ENCODE measurements around the gene PHC1.
A peak's percentile ranks its signal among the peaks of the same experiment; 100 is the strongest.
"Not testable (repeated sequence)": the region's sequence is repeated elsewhere in the genome, so short reads cannot be mapped to it uniquely, and the experiment has no call there.

The PHC1 gene

GRCh38 chr12:8914033-8914715 lies at the start of gene PHC1:
Gene PHC1, plus strand, starts transcription at chr12:8914509. Its CDS starts 3,169 bp downstream, at chr12:8917678.
- DNase-seq: peak; percentile 53

DNA sequence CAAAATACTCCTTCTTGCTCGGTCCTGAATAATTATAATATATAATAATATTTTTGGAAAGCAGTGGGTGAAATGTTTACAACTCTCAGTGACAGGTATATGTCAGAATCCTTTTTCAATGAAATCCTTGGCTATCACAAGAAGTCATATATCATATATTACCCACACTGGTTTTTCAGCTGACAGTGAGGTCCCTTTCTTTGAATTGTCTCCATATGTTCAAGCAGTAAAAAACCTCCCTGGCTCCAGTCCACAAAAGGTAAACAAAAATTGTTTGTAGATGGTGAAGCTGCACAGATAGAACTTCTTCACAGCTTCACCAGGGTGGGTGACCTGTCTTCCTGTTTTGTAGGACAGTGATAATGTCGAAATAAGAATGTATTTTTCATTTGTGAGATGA lies 47.9 kb upstream of the PHC1 start:
- DNase-seq: no peak

DNA sequence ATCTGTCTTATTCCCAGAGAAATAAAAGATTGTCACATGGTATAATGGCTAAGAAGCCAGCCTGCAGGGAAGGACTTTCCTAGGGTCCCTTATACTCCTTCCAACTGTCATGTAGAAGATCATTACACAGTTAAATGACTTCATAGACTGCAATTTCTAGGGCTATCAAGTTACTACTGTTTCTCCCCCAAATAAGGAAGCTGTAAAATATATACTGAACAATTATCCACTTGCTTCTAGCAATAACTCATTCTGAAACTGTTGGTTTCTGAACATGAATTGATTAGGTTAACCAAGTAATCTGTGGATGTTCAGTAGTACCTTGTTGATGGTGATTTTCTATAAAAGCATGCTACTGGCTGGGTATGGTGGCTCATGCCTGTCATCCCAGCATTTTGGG lies 47.3 kb upstream of the PHC1 start:
- no peak for DNase-seq

- DNase-seq: no peak
Observed at GRCh38 chr12:8867786-8868185, 46.5 kb upstream of the PHC1 start.

GRCh38 chr12:8870586-8870985 lies 43.7 kb upstream of the PHC1 start:
- DNase-seq: peak; percentile 96

DNA sequence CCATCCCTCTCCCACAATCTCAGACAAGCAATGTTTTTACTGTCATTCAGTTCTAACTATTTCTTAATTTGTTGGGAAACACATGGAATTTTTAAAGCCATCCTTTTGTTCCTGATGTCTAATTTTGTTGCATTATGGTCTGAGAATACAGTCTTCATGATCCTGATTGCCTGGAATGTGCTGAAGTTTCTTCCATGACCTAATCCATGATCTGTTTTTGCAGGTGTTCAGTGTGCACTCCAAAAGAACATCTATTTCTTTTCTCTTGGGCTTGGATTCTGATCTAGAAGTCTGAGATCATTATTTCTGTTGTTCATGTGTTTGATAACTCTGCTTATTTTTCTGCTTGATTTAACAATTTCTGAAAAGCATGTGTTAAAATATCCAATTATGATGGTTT lies 43.2 kb upstream of the PHC1 start:
- no peak for DNase-seq

DNA sequence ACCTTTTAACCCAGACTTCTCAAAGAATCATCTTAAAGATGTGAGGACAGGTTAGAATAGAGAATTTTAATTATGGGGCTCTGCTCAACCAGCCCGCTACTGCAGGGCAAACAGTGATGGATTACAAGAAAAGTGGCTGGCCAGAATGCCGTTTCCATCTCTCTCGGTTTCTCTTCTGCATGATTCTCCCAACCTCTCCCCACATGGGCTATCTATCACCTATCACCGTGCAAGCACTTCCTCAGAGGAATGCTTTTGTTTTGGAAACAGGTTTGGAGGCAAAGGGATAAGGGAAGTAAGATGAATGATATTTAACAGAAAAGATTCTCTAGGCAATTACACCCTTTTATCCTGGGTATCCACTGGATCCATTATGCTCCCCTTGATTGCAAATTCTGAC lies 37.4 kb upstream of the PHC1 start:
- DNase-seq: no peak

- no peak for DNase-seq
Observed at GRCh38 chr12:8886502-8887284, 27.6 kb upstream of the PHC1 start.

DNA sequence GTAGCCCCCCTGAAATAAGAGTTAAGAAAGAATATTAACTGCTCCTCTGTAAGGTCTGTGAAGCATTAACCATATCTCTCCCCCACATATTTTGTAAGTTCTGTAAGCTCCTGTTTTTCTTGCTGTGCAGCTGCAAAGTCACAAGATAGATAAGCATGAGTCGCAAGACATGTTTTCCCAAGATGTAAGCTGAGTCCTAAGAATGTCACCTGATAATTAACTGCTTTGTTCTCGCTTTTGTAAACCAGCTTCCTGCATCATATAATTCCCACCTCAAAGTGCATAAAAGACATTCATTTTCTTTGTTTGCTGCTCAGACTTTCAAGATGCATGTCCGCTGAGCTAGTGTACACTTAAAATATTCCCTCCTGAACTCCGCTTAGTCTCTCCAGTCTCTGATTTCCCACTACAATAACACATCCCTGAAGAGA lies 27.0 kb upstream of the PHC1 start:
- DNase-seq: no peak

GRCh38 chr12:8890313-8891085 lies 23.8 kb upstream of the PHC1 start:
- DNase-seq: no peak

GRCh38 chr12:8891976-8892375 lies 22.3 kb upstream of the PHC1 start:
- DNase-seq: no peak

DNA sequence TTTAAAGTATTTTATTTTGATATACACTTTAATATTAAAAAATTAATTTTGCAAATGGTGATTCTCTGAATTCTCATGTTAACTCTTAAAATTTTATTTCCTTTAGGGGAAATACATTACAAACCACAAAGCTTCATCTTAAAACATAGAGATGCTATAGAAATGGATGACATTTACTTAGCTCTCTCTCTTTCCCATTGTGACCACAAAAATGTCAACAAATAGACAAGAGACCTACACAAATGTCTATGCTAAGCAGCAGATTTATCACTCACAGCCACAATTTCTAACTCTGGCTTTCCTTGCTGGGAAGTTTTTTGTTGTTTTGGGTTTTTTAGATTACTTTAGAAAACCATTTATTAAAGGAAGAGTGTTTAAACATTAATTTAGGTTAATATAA lies 19.9 kb upstream of the PHC1 start:
- DNase-seq: no peak

- DNase-seq: no peak
Observed at GRCh38 chr12:8894986-8895385, 19.3 kb upstream of the PHC1 start.

- no peak for DNase-seq
Observed at GRCh38 chr12:8897081-8897480, 17.2 kb upstream of the PHC1 start.

DNA sequence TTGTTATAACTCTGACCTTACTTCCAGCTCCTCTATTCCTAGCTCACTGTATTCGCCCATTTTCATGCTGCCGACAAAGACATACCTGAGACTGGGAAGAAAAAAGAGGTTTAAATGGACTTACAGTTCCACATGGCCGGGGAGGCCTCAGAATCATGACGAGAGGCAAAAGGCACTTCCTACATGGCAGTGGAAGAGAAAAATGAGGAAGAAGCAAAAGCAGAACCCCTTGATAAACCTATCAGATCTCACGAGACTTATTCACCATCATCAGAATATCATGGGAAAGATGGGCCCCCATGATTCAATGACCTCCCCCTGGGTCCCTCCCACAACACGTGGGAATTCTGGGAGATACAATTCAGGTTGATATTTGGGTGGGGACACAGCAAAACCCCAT lies 14.5 kb upstream of the PHC1 start:
- DNase-seq: no peak

DNA sequence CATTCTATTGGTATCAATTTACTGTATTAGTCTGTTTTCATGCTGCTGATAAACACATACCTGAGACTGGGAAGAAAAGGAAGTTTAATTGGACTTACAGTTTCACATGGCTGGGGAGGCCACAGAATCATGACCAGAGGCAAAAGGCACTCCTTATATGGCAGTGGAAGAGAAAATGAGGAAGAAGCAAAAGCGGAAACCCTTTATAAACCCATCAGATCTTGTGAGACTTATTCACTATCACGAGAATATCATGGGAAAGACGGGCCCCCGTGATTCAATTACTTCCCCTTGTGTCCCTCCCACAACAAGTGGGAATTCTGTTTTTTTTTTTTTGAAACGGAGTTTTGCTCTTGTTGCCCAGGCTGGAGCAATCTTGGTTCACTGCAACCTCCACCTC lies 11.6 kb upstream of the PHC1 start:
- DNase-seq: not testable (repeated sequence)

GRCh38 chr12:8903646-8904045 lies 10.7 kb upstream of the PHC1 start:
- no peak for DNase-seq

DNA sequence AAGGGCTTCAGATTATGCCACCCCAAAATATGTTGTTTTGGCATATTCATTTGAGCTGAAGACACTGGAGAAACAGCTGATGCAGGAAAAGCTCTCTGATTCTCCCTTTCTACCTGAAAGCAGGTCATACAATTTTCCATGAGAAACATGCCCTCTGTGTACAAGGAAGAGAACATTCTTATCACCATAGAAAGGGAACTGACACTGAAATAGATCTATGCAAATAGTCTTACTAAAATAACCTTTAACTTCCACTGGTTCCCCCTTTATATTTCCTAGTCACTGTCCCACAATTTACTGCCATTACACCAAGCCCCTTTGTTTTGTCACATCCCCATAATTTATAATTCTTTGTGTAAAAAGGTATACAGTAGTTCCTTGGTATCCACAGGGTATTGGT lies 9.6 kb upstream of the PHC1 start:
- no peak for DNase-seq

DNA sequence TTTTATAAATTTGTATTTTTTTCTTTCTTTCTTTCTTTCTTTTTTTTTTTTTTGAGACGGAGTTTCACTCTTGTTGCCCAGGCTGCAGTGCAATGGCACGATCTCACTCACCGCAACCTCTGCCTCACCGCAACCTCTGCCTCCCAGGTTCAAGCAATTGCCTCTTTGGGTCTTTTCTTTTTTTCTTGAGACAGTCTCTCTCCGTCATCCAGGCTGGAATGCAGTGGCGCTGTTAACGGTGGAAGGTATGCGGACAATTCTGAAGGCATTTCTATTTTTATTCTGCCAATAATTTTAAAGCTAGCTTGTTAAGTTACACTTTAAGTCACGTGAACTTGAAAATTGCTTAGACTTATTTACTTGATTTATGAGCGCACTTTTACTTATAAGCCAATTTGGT lies 8.8 kb upstream of the PHC1 start:
- DNase-seq: no peak

- DNase-seq: no peak
Observed at GRCh38 chr12:8906266-8907180, 7.8 kb upstream of the PHC1 start.

- DNase-seq: no peak
Observed at GRCh38 chr12:8907513-8907912, 6.8 kb upstream of the PHC1 start.

GRCh38 chr12:8909752-8910151 lies 4.6 kb upstream of the PHC1 start:
- DNase-seq: no peak
